MM.1S (cell line): ENCODE data around the gene ARPC2.

Experiments
- DNase-seq: peaks from one replicate; pipeline ENCODE4 v3.0.0-alpha.2; 2015
- H2AFZ ChIP-seq: fragments of 300-600 bp; sonication (generic); 2 replicates; pipeline ENCODE4 v1.6.0; 2016; ENCODE audit warnings: antibody characterized with exemption, low read length
- H3F3A ChIP-seq: fragments of 300-600 bp; sonication (generic); 2 replicates; pipeline ENCODE4 v1.6.1; 2016; ENCODE audit warnings: mild to moderate bottlenecking, antibody characterized with exemption, low read length, moderate library complexity, mixed read lengths; ENCODE audit not compliant: insufficient read depth
- H3K27ac ChIP-seq: fragments of 300-600 bp; sonication (generic); 2 replicates; pipeline ENCODE4 v1.5.1; 2016; ENCODE audit warnings: mild to moderate bottlenecking, low read length
- H3K27me3 ChIP-seq: fragments of 300-600 bp; sonication (generic); replicated peaks from 2 replicates; pipeline ENCODE4 v1.6.0; 2016; ENCODE audit warnings: low read length; ENCODE audit not compliant: insufficient read depth
- H3K36me3 ChIP-seq: fragments of 300-600 bp; sonication (generic); replicated peaks from 2 replicates; pipeline ENCODE4 v1.6.1; 2016; ENCODE audit warnings: mild to moderate bottlenecking, low read length, mixed read lengths; ENCODE audit not compliant: insufficient read depth
- H3K4me1 ChIP-seq: fragments of 300-600 bp; sonication (generic); 2 replicates; pipeline ENCODE4 v1.6.1; 2016; ENCODE audit warnings: low read length, mixed read lengths
- H3K4me2 ChIP-seq: fragments of 300-600 bp; sonication (generic); 2 replicates; pipeline ENCODE4 v1.6.0; 2016; ENCODE audit warnings: low read depth, low read length
- H3K4me3 ChIP-seq: fragments of 300-600 bp; sonication (generic); 2 replicates; pipeline ENCODE4 v1.5.1; 2016; ENCODE audit warnings: low read length, mixed read lengths
- H3K79me2 ChIP-seq: fragments of 300-600 bp; sonication (generic); 2 replicates; pipeline ENCODE4 v1.6.1; 2016; ENCODE audit warnings: mixed run types, low read length, mixed read lengths
- H3K9ac ChIP-seq: fragments of 300-600 bp; sonication (generic); 2 replicates; pipeline ENCODE4 v1.6.1; 2016; ENCODE audit warnings: low read length, mixed read lengths
- H3K9me2 ChIP-seq: fragments of 300-600 bp; sonication (generic); replicated peaks from 2 replicates; pipeline ENCODE4 v1.6.1; 2016; ENCODE audit warnings: mild to moderate bottlenecking, low read length, mixed read lengths; ENCODE audit not compliant: insufficient read depth
- H3K9me3 ChIP-seq: fragments of 300-600 bp; sonication (generic); replicated peaks from 2 replicates; pipeline ENCODE4 v1.6.1; 2016; ENCODE audit warnings: mild to moderate bottlenecking, low read length, mixed read lengths; ENCODE audit not compliant: insufficient read depth
- H4K20me1 ChIP-seq: fragments of 300-600 bp; sonication (generic); 2 replicates; pipeline ENCODE4 v1.6.1; 2016; ENCODE audit warnings: mild to moderate bottlenecking, low read length, moderate library complexity, mixed read lengths; ENCODE audit not compliant: insufficient read depth
- CTCF ChIP-seq: fragments of 300-600 bp; sonication (generic); IDR thresholded peaks from 2 replicates; pipeline ENCODE4 v1.5.1; 2016; ENCODE audit warnings: antibody characterized with exemption, low read length, mixed read lengths
- EZH2 ChIP-seq: fragments of 300-600 bp; sonication (generic); optimal IDR thresholded peaks from 2 replicates; pipeline ENCODE3; 2017; ENCODE audit warnings: low read depth, mild to moderate bottlenecking, antibody characterized with exemption, low read length, mixed read lengths
- EZH2phosphoT487 ChIP-seq: fragments of 300-600 bp; sonication (generic); IDR thresholded peaks from 2 replicates; pipeline ENCODE4 v1.6.1; 2018; ENCODE audit warnings: antibody characterized with exemption, low read length

Gene ARPC2

GRCh38 chr2:218273908-218274249, 56.9 kb downstream of the ARPC2 start:
- Histone ChIP-seq H3K9me2 (no peaks in the 10 kb centered on the region), H3K79me2 (peaks cover 48% of the 10 kb centered on the region)
- TF ChIP-seq CTCF: no peak
- TF ChIP-seq EZH2phosphoT487: no peak
- no peak for TF ChIP-seq EZH2

DNA sequence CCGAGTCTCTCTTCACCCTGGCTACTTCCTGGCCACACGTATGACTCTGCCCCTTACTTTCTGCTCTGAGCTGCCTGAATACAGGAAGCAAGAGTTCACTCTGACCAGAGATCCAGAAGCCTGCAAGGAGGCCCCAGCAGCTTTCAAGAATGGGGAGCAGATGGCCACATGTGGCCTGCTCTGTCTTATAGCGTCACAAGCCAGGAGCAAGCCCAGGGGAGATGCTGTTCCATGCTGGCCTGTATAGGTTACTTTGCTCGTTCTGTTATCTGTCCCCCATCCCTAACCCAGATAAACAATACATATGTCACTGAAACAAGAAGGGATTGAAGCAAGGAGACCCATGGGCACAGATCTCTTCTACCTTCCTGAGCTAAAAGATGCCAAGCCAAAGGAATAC, 57.6 kb downstream of the ARPC2 start:
- H2AFZ ChIP-seq: no peak overlapping the region
- H4K20me1 ChIP-seq: no peaks in the 10 kb centered on the region
- no peak overlapping the region for H3K27ac ChIP-seq
- no peaks in the 10 kb centered on the region for H3K9me3 ChIP-seq
- peaks cover 41% of the 10 kb centered on the region for H3K79me2 ChIP-seq
- H3K9ac ChIP-seq: no peak overlapping the region
- H3K27me3 ChIP-seq: no peaks in the 10 kb centered on the region
- no peak overlapping the region for H3K4me3 ChIP-seq
- no peaks in the 10 kb centered on the region for H3K9me2 ChIP-seq
- H3F3A ChIP-seq: no peaks in the 10 kb centered on the region; the same call in 1 of the 2 replicates
- H3K36me3 ChIP-seq: no peaks in the 10 kb centered on the region; the same call in 1 of the 2 replicates
- DNase-seq: no peak
- H3K4me1 ChIP-seq: peaks cover 3% of the 10 kb centered on the region; the same call in 1 of the 2 replicates
- no peak overlapping the region for H3K4me2 ChIP-seq
- TF ChIP-seq EZH2: no peak
- no peak for TF ChIP-seq CTCF

More at GRCh38 chr2:218273908-218274249, 56.9 kb downstream of the ARPC2 start:
- Histone ChIP-seq H3K36me3 (no peaks in the 10 kb centered on the region; the same call in 1 of the 2 replicates), H3K27me3 (no peaks in the 10 kb centered on the region), H3K4me3 (no peak overlapping the region), H3K4me2 (no peak overlapping the region), H3K4me1 (peaks cover 3% of the 10 kb centered on the region; the same call in 1 of the 2 replicates), H2AFZ (no peak overlapping the region), H3F3A (no peaks in the 10 kb centered on the region; the same call in 1 of the 2 replicates), H4K20me1 (no peaks in the 10 kb centered on the region), H3K27ac (no peak overlapping the region), H3K9me3 (no peaks in the 10 kb centered on the region), H3K9ac (no peak overlapping the region)
- DNase-seq: no peak

- H3K9ac ChIP-seq: no peak overlapping the region
- H3K4me1 ChIP-seq: peaks cover 3% of the 10 kb centered on the region; the same call in 1 of the 2 replicates
These were observed 58.5 kb downstream of the ARPC2 start for GRCh38 chr2:218275371-218276072.

More at GRCh38 chr2:218275371-218276072, 58.5 kb downstream of the ARPC2 start:
- no peaks in the 10 kb centered on the region for H3K9me2 ChIP-seq
- no peak overlapping the region for H3K27ac ChIP-seq
- H4K20me1 ChIP-seq: no peaks in the 10 kb centered on the region
- H3K79me2 ChIP-seq: peaks cover 42% of the 10 kb centered on the region
- no peak overlapping the region for H2AFZ ChIP-seq
- no peak overlapping the region for H3K4me3 ChIP-seq
- no peaks in the 10 kb centered on the region for H3K9me3 ChIP-seq
- no peak for TF ChIP-seq EZH2phosphoT487
- no peak for TF ChIP-seq EZH2
- TF ChIP-seq CTCF: no peak
- no peaks in the 10 kb centered on the region; the same call in 1 of the 2 replicates for H3K36me3 ChIP-seq
- H3F3A ChIP-seq: no peaks in the 10 kb centered on the region; the same call in 1 of the 2 replicates
- no peak for DNase-seq
- no peaks in the 10 kb centered on the region for H3K27me3 ChIP-seq
- no peak overlapping the region for H3K4me2 ChIP-seq
